Measurements from ENCODE around the gene SYNM. TPM values are rescaled to one million over a fixed set of nuclear protein-coding genes. Genes with fewer than 3 reads are reported as not detected.
"Not testable (repeated sequence)": the region's sequence is repeated elsewhere in the genome, so short reads cannot be mapped to it uniquely, and the experiment has no call there.

SYNM gene
- total RNA-seq, 4 donors from 2014 or later, result 4.7 to 32.8 (median 10.7) TPM

DNA sequence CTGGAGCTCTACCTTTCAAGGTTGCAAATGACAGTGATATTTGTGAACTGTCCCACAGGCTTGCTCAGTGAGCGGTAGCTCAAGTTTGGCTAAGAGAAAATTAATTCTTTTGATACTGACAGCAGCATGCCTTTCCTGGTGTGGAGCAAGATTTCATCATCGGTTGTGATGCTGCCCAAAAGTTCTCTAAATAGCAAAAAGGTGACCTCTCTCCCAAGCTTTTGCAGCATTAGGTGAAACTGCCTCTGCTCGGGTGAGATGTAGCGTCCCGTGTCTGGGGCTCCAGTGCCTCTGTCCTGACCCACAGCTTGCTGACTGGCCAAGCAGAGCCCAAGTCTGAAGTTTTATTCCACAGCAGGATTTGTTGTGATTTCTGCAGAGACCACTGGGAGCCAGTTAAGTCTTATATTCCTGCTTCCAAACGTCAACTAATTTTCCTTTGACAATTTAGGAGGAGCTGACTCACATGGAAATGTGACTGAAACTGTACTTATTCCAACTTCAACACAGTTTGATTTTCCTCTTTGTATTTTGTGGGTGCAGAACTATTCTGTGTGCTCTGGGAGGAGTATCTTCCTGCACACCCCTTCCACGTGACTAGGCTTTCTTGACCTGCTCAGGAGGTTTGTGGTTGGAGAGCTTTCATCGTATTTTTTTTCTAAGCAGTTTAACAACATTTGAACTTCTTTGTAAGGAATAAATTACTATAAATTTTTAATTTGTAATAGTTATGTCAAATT lies 5.9 kb downstream of the SYNM start:
- DNase-seq (ENCODE audit: low spot score in 2 of 2), result no peak
- intact Hi-C loops (cut with DNase I; ENCODE audit: low total_unique reads), result no loop called here
- no peak for TF ChIP-seq POLR2A (IDR thresholded peaks at IDR 0.05)
- TF ChIP-seq, protein P1, sequence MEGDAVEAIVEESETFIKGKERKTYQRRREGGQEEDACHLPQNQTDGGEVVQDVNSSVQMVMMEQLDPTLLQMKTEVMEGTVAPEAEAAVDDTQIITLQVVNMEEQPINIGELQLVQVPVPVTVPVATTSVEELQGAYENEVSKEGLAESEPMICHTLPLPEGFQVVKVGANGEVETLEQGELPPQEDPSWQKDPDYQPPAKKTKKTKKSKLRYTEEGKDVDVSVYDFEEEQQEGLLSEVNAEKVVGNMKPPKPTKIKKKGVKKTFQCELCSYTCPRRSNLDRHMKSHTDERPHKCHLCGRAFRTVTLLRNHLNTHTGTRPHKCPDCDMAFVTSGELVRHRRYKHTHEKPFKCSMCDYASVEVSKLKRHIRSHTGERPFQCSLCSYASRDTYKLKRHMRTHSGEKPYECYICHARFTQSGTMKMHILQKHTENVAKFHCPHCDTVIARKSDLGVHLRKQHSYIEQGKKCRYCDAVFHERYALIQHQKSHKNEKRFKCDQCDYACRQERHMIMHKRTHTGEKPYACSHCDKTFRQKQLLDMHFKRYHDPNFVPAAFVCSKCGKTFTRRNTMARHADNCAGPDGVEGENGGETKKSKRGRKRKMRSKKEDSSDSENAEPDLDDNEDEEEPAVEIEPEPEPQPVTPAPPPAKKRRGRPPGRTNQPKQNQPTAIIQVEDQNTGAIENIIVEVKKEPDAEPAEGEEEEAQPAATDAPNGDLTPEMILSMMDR (IDR thresholded peaks at IDR 0.05), result no peak
- WGBS, 2 donors, result 49 to 53% methylated on average over 8 of the region's 8 CpGs
- H3K4me3 ChIP-seq (ENCODE audit: low read depth, poor library complexity, severe bottlenecking), result no peak overlapping the region

DNA sequence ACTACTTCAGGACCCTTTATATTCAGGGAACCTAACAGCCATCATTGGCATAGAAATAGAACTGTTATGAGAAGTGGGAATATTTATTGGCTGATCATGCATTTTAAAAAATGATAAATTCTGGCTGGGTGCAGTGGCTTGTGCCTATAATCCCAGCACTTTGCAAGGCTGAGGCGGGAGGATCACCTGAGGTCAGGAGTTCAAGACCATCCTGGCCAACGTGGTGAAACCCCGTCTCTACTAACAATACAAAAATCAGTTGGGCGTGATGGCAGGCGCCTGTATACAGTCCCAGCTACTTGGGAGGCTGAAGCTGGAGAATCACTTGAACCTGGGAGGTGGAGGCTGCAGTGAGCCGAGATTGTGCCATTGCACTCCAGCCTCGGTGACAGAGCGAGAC lies 6.8 kb downstream of the SYNM start:
- H3K4me3 ChIP-seq (ENCODE audit: low read depth, poor library complexity, severe bottlenecking); intact Hi-C loops (cut with DNase I; ENCODE audit: low total_unique reads); DNase-seq (ENCODE audit: low spot score in 2 of 2): not testable (repeated sequence)
- WGBS, 2 donors, result 86 to 90% methylated on average over 8 of the region's 8 CpGs

DNA sequence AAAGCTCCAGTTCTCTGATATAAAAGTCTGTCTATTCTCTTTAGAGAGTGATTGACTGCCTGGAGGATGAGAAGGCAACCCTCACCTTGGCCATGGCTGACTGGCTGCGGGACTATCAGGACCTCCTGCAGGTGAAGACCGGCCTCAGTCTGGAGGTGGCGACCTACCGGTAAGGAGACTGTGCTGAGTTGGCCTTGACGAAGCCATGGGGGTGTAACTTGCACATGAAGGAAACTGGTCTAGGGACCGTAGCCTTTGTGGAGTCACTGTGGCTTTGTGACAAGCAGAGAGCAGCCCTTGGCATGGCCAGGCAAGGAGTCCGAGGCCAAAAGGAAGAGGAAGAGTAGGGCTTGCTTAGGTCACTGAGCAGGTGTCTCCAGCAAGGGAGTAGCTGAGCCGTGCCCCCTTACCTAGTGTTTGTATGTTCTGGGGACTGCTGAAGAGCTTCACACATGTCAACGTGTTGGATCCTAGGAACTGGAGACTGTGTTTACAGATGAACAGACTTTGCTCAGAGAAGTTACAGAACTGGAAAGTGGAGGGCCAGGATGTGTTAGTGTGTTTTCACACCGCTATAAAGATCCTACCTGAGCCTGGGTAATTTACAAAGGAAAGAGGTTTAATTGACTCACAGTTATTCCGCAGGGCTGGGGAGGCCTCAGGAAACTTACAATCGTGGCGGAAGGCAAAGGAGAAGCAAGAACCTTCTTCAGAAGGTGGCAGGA lies 8.8 kb downstream of the SYNM start:
- no peak overlapping the region for H3K4me3 ChIP-seq (ENCODE audit: low read depth, poor library complexity, severe bottlenecking)
- WGBS, 2 donors, result 89 to 90% methylated on average over 13 of the region's 13 CpGs
- TF ChIP-seq POLR2A (IDR thresholded peaks at IDR 0.05), result no peak
- TF ChIP-seq, protein P1 (IDR thresholded peaks at IDR 0.05), result no peak
- DNase-seq (ENCODE audit: low spot score in 2 of 2), result no peak
- intact Hi-C loops (cut with DNase I; ENCODE audit: low total_unique reads), result no loop called here

DNA sequence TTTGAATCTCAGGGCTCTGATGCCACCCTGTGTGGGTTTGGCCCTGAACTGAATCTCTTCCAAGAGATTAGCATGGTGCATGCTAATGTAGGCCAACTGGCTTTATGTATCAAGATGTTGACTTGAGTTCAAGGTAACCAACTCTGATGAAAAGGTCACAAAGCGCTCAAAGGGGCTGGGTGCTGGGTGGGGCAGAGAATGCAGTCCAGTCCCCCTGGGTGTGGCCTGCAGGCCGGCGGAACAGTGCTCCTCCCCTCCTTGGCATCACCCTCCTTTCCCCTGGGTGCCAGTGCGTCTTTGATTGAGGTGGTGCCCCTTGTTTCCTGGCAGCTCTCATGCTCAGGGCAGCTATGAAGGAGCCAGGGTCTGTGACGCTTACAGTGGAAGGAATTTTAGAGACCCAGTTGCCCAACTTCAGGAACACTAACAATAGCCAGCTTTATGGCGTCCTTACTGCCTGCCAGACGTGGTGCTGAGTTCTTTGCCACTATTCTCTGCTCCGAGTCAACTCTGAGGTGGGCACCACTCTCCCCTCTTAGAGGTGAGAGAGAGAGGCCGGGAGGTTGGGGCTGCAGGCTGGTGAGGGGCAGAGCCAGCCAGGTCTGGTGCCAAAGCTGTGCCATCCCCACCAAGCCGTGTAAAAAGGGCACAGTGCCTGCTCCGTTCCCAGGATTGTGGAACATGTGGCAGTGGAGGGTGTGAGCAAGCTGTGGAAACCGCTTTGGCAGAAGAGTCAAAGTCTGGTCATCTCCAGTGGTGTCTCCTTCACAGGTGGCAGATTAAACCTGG lies 9.8 kb downstream of the SYNM start:
- WGBS, 2 donors, result 69 to 76% methylated on average over 12 of the region's 12 CpGs
- no peak overlapping the region for H3K4me3 ChIP-seq (ENCODE audit: low read depth, poor library complexity, severe bottlenecking)

DNA sequence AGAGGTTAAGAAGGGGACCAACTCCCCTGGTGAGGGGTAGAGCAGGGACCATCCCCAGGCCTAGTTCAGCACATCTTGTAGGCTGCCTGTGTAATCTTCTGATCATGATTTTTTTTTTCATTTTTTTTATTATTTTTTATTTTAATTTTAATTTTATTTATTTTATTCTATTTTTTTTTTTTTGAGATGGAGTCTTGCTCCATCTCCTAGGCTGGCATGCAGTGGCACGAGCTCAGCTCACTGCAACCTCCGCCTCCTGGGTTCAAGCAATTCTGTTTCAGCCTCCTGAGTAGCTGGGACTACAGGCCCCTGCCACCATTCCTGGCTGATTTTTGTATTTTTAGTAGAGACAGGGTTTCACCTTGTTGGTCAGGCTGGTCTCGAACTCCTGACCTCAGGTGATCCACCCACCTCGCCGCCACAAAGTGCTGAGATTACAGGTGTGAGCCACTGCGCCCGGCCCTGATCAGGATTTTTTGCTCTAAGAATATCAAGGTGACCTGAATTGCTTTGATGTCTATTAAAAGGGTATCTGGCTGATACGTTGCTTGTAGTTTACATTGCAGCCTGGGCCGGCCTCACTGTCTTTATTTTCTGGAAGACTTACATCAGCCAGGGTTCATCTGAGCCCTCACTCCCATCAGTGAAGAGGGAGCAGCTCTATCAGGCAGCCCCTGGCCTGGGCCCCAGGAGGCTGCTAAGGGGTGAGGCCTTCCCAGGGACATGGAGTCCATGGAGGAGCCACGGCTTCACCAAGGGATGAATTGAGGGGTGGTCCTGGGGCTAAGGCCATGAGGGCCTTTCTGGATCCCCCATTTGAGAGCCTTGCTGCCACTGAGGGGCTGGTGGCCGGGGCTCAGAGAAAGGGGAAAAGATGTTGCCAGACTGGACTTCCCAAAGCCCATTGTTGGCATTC lies 10.7 kb downstream of the SYNM start:
- intact Hi-C loops (cut with DNase I; ENCODE audit: low total_unique reads), result no loop called here
- no peak for DNase-seq (ENCODE audit: low spot score in 2 of 2)
- WGBS, 2 donors, result 84 to 85% methylated on average over 11 of the region's 11 CpGs
- TF ChIP-seq, protein P1 (IDR thresholded peaks at IDR 0.05), result no peak
- no peak for TF ChIP-seq POLR2A (IDR thresholded peaks at IDR 0.05)
- H3K4me3 ChIP-seq (ENCODE audit: low read depth, poor library complexity, severe bottlenecking), result no peak overlapping the region

More for the DNA sequence above, 9.8 kb downstream of the SYNM start:
- no peak for DNase-seq (ENCODE audit: low spot score in 2 of 2)
- TF ChIP-seq, protein P1 (IDR thresholded peaks at IDR 0.05), result no peak
- no peak for TF ChIP-seq POLR2A (IDR thresholded peaks at IDR 0.05)
- intact Hi-C loops (cut with DNase I; ENCODE audit: low total_unique reads), result no loop called here
